Upper lobe of left lung (tissue), 6 donors: Measurements from ENCODE around the gene CELSR1. TPM values are rescaled to one million over a fixed set of nuclear protein-coding genes. Genes with fewer than 3 reads are reported as not detected.

Experiments used
- ATAC-seq, 2 donors: fragments of 200-7000 bp; cut with Tn5 transposase; one replicate each; pipeline ENCODE4 v1.9.1; 2022; ENCODE audit warnings: mild to moderate bottlenecking in 2 of 2, moderate library complexity in 2 of 2; ENCODE audit not compliant: low FRiP score in 2 of 2
- DNase-seq, 2 donors: peaks; one replicate each; pipeline ENCODE4 v3.0.0-alpha.2; 2019 to 2020
- H3K27ac ChIP-seq, 4 donors: fragments of 200-600 bp; sonication (generic); one replicate each; pipeline ENCODE4 v1.5.1; 2016 to 2019
- H3K27me3 ChIP-seq, 4 donors: fragments of 200-600 bp; sonication (generic); one replicate each; pipeline ENCODE4 v1.5.1; 2017 to 2019
- H3K36me3 ChIP-seq, 4 donors: fragments of 200-600 bp; sonication (generic); one replicate each; pipeline ENCODE4 v1.5.1; 2016 to 2019
- H3K4me1 ChIP-seq, 4 donors: fragments of 200-600 bp; sonication (generic); one replicate each; pipeline ENCODE4 v1.5.1; 2018 to 2019
- H3K4me3 ChIP-seq, 4 donors: fragments of 200-600 bp; sonication (generic); one replicate each; pipeline ENCODE4 v1.5.1; 2017 to 2019; ENCODE audit warnings: mild to moderate bottlenecking in 2 of 4, moderate library complexity in 1 of 4
- H3K9me3 ChIP-seq, 4 donors: fragments of 200-600 bp; sonication (generic); one replicate each; pipeline ENCODE4 v1.5.1; 2018 to 2019
- EP300 ChIP-seq, 4 donors: sonication (generic); formaldehyde crosslinking; IDR thresholded peaks; one replicate each; pipeline ENCODE4 v1.5.1; 2017; ENCODE audit warnings: antibody characterized with exemption in 4 of 4, control low read depth in 2 of 4
- POLR2A ChIP-seq, 4 donors: fragments of 450-650 bp; IDR thresholded peaks; one replicate each; pipeline ENCODE4 v1.5.1; 2016 to 2017; ENCODE audit warnings: antibody characterized with exemption in 4 of 4, mild to moderate bottlenecking in 2 of 4
- POLR2AphosphoS5 ChIP-seq, 2 donors: sonication (generic); formaldehyde crosslinking; IDR thresholded peaks; one replicate each; pipeline ENCODE4 v1.5.1; 2017; ENCODE audit warnings: antibody characterized with exemption in 2 of 2
- WGBS, 2 donors: methylation state at CpG; one replicate each; pipeline ENCODE4 v1.1.5; 2017 to 2018; 5-methylcytosine and 5-hydroxymethylcytosine counted together
- total RNA-seq, 6 donors: library from RNA; depleted of rRNA in 4 of 6; stranded (reverse); fragments of >200 nt in 4 of 6; gene quantifications; one replicate each; pipeline versions ENCODE4 v1.1.0 to v1.2.1, GENCODE V29; 2016 to 2021
- TF ChIP-seq, protein P1 (sequence below), 6 experiments: fragments of 450-650 bp in 4 of 6; fragments of 200-600 bp in 2 of 6; sonication (generic) in 2 of 6; IDR thresholded peaks; one replicate each; pipeline ENCODE4 v1.5.1; 2016 to 2019; ENCODE audit warnings: antibody characterized with exemption in 6 of 6
- donor health status: DM: no; HTN: no; CAD: no; lungs with moderate emphysema.
- donor health status: DM: no; HTN: yes; CAD: no; lungs with severe emphysema.

CELSR1 gene
- total RNA-seq, 6 donors from 2014 or later: 45.1 to 145 (median 80.1) TPM

DNA sequence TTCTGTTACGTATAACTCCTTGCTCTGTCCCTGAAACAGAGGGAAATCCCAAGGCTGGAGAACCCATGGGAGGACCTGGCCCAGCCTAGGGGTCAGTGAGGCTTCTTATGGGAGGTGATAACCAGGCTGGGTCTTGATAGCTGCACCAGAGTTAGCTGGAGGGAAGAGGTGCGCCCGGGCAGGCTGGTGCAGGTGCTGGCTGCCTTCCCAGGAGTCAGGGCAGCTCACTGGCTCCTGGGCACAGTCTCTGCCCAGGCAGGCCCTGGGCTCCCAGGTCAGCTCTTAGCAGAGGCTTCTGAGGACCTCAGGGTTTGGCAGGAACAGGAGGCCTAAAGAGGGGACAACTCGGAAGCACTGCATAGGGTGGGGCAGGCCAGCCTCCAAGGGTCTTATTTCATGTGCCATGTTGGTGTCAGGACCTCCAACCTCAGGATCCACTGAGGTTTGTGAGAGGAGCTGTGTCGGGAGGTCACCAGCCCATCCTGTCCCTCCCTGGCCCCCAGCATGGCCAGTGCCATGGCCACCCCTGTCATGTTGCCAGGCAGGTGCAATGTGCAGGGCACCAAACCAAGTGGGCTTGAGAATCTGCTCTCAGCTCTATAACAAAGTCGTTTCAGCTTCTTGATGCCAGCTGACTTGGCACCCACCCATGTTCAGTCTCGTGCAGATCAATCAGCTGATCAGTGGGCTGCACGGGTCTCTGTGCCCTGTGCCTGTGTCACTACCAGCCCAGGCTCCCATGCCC, 20.5 kb upstream of the CELSR1 start:
- peak in 1 of 2 donors; percentile 15 for ATAC-seq
- Histone ChIP-seq H3K36me3 (no peaks in the 10 kb centered on the region), H3K4me3 (no peak overlapping the region), H3K4me1 (no peaks in the 10 kb centered on the region), H3K27ac (no peak overlapping the region), H3K9me3 (peaks cover 0 to 5% (median under 1%) of the 10 kb centered on the region in 4 donors), H3K27me3 (no peaks in the 10 kb centered on the region)
- TF ChIP-seq EP300 (IDR thresholded peaks at IDR 0.05) (no peak), POLR2AphosphoS5 (IDR thresholded peaks at IDR 0.05) (no peak), POLR2A (IDR thresholded peaks at IDR 0.05) (no peak)
- TF ChIP-seq, protein P1, sequence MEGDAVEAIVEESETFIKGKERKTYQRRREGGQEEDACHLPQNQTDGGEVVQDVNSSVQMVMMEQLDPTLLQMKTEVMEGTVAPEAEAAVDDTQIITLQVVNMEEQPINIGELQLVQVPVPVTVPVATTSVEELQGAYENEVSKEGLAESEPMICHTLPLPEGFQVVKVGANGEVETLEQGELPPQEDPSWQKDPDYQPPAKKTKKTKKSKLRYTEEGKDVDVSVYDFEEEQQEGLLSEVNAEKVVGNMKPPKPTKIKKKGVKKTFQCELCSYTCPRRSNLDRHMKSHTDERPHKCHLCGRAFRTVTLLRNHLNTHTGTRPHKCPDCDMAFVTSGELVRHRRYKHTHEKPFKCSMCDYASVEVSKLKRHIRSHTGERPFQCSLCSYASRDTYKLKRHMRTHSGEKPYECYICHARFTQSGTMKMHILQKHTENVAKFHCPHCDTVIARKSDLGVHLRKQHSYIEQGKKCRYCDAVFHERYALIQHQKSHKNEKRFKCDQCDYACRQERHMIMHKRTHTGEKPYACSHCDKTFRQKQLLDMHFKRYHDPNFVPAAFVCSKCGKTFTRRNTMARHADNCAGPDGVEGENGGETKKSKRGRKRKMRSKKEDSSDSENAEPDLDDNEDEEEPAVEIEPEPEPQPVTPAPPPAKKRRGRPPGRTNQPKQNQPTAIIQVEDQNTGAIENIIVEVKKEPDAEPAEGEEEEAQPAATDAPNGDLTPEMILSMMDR (IDR thresholded peaks at IDR 0.05): no peak
- 60 to 68% methylated on average over 2 to 8 of the region's 8 CpGs for WGBS, 2 donors
- DNase-seq: no peak

DNA sequence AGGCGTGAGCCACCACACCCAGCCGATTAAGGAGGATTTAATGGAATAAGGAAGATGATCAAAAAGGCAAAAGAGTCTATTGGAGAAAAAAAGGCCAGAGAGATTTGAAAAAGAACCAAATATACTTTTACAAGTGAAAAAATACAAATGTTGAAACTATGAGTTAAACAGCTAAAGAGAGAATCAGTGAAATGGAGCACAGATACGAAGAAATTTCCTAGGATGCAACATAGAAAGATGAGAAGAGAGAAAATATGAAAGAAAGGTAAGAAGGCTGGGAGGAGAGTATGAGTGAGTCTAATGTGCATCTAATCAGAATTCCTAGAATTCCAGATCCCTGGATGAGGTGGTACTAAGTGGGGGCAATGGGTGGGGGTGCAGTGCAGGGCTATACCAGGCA, 19.4 kb upstream of the CELSR1 start:
- ATAC-seq: no peak
- Histone ChIP-seq H3K9me3 (peaks cover 0 to 10% (median 4%) of the 10 kb centered on the region in 4 donors), H3K4me3 (no peak overlapping the region), H3K27me3 (no peaks in the 10 kb centered on the region), H3K36me3 (no peaks in the 10 kb centered on the region), H3K4me1 (no peaks in the 10 kb centered on the region), H3K27ac (no peak overlapping the region)
- WGBS, 2 donors: 98% methylated on average over 3 of the region's 3 CpGs
- TF ChIP-seq EP300 (IDR thresholded peaks at IDR 0.05) (no peak), POLR2AphosphoS5 (IDR thresholded peaks at IDR 0.05) (no peak), POLR2A (IDR thresholded peaks at IDR 0.05) (no peak)
- TF ChIP-seq, protein P1 (IDR thresholded peaks at IDR 0.05): no peak
- no peak for DNase-seq

DNA sequence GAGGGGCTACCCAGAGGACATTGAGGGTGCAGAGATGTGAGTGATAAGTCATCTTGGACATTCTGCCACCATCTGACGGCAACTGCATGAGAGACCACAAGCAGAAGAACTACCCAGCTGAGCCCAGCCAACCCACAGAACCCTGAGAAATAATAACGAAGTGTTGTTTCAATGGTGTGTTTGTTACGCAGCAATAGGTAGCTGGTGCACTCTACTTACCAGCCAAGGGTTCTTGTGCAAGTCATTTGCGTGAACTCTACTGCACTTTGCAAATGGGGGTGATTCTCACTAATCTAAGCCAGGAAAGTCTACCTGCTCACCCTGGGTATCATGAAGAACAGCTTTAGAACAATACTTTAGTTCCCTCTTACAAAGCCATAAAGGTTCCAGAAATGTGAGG, 15.8 kb upstream of the CELSR1 start:
- DNase-seq (no peak), ATAC-seq (no peak)
- Histone ChIP-seq H3K4me3 (no peak overlapping the region), H3K27me3 (no peaks in the 10 kb centered on the region), H3K27ac (no peak overlapping the region), H3K36me3 (no peaks in the 10 kb centered on the region), H3K9me3 (peaks cover 0 to 10% (median 4%) of the 10 kb centered on the region in 4 donors), H3K4me1 (peaks cover 0 to 8% (median 4%) of the 10 kb centered on the region in 4 donors)
- TF ChIP-seq EP300 (IDR thresholded peaks at IDR 0.05): no peak
- TF ChIP-seq POLR2A (IDR thresholded peaks at IDR 0.05): no peak
- TF ChIP-seq, protein P1 (IDR thresholded peaks at IDR 0.05): no peak
- 99 to 100% methylated on average over 3 to 4 of the region's 4 CpGs for WGBS, 2 donors

DNA sequence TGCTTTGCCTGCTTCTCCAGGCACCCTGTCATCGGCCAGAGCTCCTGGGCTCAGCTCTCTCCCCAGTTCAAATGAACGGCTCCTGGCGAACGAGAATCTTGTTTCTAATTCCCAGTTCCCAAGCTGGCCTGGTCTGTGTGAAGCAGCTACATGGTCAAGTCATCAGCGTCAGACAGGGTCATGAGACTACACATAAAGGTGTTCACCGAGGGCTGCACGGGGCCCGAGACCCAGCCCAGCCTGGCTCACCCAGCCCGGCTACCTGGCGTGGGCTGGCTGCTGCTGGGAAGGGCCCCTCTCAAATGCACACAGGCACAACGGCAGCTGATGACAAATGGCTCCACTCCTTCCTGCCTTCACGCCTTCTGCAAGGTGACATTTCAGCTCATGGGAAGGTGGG, 14.6 kb upstream of the CELSR1 start:
- no peak overlapping the region for H3K4me3 ChIP-seq
- WGBS, 2 donors: 86 to 91% methylated on average over 6 to 12 of the region's 12 CpGs
- H3K36me3 ChIP-seq: no peaks in the 10 kb centered on the region
- peaks cover 0 to 10% (median 4%) of the 10 kb centered on the region in 4 donors for H3K9me3 ChIP-seq
- H3K27me3 ChIP-seq: no peaks in the 10 kb centered on the region
- ATAC-seq: no peak
- TF ChIP-seq, protein P1 (IDR thresholded peaks at IDR 0.05): no peak
- TF ChIP-seq POLR2AphosphoS5 (IDR thresholded peaks at IDR 0.05) (no peak), POLR2A (IDR thresholded peaks at IDR 0.05) (no peak), EP300 (IDR thresholded peaks at IDR 0.05) (no peak)
- DNase-seq: no peak
- H3K27ac ChIP-seq: no peak overlapping the region
- peaks cover 9 to 17% (median 14%) of the 10 kb centered on the region in 4 donors for H3K4me1 ChIP-seq

DNA sequence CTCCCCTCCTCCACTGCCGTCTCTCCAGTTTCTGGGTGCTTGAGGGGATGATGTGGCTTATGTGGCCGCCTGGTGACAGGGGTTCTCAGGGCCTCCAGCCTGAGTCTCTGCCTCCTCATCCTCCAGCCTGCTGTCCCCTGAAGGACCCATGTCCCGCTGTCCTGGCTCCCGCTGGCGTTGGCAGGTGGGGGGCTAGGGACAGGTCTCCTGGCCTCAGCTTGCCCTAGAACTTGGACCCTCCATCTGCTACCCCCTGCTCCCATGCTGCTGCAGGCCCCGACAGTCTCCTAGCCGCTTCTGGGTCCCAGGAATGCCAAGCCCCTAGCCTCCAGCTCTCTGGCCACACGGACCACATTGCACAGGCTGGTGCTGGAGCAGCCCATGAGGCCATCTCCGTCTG, 13.9 kb upstream of the CELSR1 start:
- H3K4me1 ChIP-seq: peaks cover 15 to 24% (median 20%) of the 10 kb centered on the region in 4 donors
- 84 to 88% methylated on average over 6 to 9 of the region's 9 CpGs for WGBS, 2 donors
- TF ChIP-seq EP300 (IDR thresholded peaks at IDR 0.05): no peak
- no peak for TF ChIP-seq POLR2AphosphoS5 (IDR thresholded peaks at IDR 0.05)
- TF ChIP-seq, protein P1 (IDR thresholded peaks at IDR 0.05): no peak
- TF ChIP-seq POLR2A (IDR thresholded peaks at IDR 0.05): no peak
- H3K36me3 ChIP-seq: no peaks in the 10 kb centered on the region
- H3K9me3 ChIP-seq: peaks cover 0 to 10% (median 4%) of the 10 kb centered on the region in 4 donors
- no peak overlapping the region for H3K27ac ChIP-seq
- DNase-seq (no peak), ATAC-seq (no peak)
- H3K4me3 ChIP-seq: no peak overlapping the region
- no peaks in the 10 kb centered on the region for H3K27me3 ChIP-seq
